Middle frontal gyrus (tissue), 1 donor: ENCODE data around the gene PBRM1.

Experiments used
- DNase-seq: peaks from one replicate; pipeline ENCODE4 v3.0.0-alpha.2; 2015; ENCODE audit warnings: low spot score; ENCODE audit errors: extremely low spot score

The PBRM1 gene

DNA sequence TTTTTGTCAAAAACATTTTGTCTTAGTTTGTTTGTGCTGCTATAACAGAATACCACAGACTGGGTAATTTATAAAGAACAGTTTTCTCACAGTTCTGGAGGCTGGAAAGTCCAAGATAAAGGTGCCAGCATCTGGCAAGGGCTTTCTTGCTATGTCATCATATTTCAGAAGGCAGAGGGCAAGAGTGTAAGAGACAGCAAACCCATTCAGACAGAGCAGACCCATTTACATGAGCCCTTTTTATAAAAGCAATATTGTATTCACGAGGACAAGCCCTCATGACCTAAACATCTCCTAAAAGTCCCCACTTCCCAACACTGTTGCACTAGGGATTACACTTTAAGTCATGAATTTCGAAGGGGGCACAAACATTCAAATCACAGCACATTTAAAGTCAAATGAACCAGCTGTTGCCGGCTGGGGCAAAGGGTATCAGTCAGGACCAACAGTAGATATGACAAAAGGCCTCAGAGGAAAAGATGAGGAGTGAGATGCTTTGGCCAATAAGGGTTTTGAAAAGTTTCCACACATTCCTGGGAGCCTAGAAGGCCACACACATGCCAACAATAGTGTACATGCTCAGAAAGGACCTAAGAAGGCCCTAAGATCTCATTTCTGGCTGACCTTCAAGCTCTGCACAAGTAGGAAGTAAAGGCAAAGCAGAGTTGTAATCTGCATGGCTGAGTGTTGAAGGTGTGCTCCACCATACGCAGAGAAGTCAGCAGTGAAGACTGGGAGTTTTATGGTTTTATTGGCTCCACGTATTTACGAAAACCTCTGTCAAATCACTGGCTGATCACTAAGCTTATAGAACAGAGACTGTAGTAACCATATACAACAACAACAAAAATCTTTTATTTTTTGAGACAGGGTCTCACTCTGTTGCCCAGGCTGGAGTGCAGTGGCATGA lies 111.4 kb downstream of the PBRM1 start:
- no peak for DNase-seq

DNA sequence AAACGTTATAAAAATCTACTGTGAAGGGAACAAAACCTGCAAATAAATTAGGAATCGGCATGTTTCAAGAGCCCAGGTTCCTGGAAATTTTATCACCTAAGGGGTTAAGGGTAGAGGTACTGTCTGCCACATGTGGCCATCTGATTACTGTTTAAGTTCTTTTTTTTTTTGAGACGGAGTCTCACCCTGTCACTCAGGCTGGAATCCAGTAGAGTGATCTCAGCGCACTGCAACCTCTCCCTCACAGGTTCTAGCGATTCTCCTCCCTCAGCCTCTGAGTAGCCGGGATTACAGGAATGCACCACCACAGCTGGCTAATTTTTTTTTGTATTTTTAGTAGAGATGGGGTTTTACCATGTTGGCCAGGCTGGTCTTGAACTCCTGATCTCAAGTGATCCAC lies 113.5 kb downstream of the PBRM1 start:
- no peak for DNase-seq

- DNase-seq: no peak
Measured at GRCh38 chr3:52570076-52570475, 115.6 kb downstream of the PBRM1 start.

GRCh38 chr3:52568069-52568468 lies 117.6 kb downstream of the PBRM1 start:
- DNase-seq: no peak

DNA sequence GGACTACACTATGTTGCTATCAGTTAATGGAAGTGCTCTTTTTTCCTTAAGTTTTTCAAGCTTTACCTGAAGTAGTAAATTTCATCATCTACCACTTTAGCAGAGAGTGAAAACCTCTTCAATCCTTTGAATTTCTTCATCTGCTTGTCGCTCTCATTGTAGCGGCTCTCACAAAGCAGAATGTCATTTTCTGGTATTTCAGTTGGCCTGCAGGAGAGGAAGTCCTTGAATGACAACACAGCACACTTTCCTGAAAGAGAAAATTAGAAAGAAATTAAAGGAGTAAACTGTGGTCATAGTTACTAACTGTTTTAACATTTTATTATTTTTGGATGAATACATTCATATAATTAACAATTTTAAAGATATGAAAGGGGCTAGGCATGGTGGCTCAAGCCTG lies 121.7 kb downstream of the PBRM1 start:
- no peak for DNase-seq

- DNase-seq: no peak
Measured at GRCh38 chr3:52561028-52561747, 124.5 kb downstream of the PBRM1 start.

GRCh38 chr3:52558436-52558835 lies 127.3 kb downstream of the PBRM1 start:
- DNase-seq: no peak

DNA sequence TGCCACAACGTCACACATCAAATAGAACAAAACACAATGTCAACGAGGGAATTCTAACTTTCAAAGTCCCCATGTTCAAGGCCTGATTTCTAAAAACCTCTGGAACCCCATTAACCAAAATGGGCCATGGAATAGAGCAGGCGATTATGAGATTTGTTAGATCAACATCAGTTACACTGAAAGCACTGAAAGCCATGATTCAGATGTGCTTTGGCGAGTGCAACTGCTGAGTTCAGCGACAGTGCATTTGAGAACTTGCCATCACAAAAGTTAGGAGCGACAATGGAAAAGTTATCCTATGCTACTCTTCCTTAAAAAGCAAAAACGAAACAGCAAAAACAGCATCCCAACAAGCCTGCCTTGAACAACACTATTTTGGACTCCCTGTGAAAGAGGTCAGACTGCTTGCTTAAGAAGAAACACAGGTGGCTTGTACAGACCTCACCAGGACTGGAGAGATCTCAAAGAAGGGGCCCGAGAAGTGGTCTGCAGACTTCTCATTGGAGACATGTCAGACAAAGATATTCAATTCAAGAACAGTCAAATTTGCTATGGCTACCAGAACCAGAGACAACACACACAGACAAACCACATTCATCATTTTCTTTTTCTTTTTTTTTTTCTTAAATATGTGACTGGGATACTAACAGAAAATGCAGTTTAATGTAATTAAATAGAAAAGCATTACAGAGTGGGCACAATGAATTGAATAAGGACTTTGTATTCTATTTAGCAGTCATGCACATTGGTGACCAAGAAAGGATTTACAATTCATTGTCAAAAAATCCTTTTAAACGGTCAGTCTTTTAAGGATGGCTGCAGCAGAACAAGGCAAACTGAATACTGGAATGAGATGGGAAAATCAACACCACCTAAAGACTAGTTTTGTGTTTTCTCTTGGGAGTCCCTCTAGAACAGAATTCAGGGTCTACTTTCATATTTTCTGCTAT lies 128.4 kb downstream of the PBRM1 start:
- DNase-seq: no peak

DNA sequence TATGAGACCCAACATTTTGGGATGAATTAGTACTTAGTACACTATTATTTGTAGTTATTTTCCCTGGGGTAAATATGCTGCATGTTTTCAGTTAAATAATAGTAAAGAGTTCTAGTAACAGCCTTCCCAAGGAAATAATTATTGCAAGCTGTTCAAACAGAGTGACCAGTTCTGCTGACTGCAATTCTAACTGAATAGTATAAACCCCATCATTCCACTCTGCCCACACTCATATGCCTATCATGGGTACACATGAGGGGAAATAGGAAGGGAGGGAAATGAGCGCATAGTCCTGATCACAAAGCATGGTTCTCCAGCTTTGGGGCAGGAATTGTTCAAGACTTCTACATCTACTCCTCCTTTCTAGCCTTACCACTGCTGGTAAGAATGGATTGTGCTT lies 130.7 kb downstream of the PBRM1 start:
- DNase-seq: no peak

DNA sequence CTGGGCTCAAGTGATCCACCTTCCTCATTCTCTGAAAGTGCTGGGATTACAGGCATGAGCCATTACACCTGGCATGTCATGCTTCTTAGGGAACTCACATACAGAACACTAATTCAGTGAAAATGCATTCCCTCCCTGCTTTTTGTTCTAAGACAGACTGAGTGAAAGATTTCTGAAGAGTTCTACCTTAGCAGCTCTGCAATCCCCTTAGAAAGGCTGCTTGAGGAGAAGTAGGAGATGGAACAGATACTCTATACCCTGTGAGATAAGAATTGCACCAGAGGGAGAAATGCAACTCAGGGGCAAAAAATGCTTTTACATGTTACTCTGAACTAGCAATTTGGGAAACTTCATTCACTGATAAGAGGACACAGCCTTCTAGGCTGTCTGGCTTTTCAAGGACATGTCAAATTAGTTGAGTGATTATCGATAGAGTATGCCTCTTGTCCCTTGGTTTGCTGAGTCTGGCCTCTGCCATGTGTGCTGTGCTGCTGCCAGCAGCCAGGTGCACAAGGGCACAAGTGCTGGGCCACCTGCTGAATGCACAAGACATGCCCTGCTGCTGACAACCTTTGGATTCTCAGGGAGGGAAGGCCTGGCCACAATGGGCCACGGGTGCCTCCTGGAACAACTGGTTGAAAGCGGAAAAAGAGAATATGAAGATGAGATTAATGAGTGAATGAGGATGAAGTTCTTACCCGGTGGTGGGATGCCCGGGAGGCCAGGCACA lies 131.5 kb downstream of the PBRM1 start:
- DNase-seq: no peak

DNA sequence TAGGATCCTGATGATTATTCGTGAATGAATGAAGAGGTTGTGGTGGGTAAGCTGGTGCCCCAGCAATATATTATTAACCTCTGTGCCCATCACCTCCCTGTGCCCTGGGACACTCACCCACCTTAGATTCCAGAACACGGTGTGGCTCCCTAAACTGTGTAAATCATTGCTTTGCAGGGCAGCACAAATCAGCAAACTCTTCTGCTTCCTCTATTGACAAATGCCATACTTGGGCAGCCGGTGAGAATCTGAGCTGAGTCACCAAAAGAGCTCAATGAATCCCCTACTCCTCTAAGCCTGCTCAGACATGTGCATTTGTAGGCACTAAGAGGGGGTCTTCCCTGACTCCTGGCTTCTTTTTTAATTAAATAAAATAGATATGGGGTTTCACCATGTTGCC lies 133.6 kb downstream of the PBRM1 start:
- no peak for DNase-seq

- no peak for DNase-seq
Measured at GRCh38 chr3:52551118-52551517, 134.6 kb downstream of the PBRM1 start.

- DNase-seq: no peak
Measured at GRCh38 chr3:52547143-52547542, 138.6 kb downstream of the PBRM1 start.

DNA sequence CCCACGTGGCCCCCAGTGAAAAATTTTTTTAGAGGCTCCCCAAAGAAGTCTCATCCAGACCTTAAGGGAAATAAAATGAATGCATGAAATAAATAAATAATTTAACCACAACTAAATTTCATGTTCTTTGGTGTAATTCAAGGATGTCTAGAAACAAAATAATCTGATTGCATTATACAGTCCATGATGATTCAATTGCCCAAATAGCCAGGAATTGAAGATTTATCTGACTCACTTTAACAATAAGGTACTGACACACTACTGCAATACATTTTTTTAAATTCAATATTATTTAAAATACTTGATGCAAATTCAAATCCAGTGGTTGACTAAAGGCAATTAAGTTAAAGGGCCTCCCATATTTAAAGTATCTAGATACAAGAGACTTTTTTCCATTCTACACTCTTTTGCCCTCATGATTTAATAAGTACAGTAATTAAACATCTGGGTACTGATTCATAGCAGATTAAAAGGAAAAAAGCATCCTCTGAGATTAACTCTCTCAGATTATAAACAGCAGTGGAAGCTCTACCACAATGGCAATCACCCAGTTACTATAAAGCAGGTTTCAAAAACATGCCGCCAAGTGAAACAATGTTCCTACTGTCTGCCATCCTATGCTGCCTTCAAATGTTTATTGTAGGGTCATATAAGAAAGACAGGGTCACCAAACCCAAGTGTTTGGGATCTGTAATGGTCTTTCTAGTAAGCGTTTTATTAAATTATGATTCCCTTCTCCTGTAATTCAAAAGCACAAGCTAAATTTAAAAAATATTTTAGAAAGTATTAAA lies 139.4 kb downstream of the PBRM1 start:
- DNase-seq: no peak

DNA sequence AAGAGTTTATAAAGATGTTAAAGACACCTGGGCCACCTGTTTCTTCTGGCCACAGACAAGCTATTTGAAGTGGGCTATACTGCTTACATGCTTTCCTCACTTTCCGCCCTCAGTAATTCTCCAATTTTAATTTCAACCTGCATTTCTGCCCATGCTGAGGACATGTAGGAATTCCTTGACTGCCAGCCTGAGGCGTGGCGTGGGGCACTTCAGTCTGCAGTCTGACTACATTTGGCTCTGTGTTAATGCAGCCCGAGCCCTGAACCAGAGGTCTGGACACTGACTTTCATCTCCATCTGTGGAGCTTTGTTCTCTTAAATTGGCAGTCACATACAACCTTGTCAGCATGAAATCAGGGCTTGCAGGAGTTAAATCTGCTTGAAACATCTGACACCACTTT lies 140.8 kb downstream of the PBRM1 start:
- no peak for DNase-seq

DNA sequence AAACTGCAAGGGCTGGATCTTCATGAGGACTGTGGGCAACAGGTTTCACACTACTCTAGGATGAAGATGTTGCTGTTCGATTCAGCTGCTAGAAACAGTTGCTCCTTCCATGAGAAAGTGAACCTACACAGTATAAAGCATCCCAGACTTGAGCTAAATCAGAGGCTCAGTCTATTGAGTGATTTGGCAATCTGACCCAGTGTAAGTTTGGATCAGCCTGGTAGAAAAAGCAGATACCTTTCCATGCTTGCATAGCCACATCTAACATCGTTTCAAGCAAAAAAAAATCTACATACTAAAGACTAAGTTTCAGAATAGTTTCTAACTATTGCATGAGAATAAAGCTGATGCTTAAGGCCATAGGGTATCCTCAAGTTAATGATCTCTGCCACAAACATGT lies 144.7 kb downstream of the PBRM1 start:
- DNase-seq: no peak

DNA sequence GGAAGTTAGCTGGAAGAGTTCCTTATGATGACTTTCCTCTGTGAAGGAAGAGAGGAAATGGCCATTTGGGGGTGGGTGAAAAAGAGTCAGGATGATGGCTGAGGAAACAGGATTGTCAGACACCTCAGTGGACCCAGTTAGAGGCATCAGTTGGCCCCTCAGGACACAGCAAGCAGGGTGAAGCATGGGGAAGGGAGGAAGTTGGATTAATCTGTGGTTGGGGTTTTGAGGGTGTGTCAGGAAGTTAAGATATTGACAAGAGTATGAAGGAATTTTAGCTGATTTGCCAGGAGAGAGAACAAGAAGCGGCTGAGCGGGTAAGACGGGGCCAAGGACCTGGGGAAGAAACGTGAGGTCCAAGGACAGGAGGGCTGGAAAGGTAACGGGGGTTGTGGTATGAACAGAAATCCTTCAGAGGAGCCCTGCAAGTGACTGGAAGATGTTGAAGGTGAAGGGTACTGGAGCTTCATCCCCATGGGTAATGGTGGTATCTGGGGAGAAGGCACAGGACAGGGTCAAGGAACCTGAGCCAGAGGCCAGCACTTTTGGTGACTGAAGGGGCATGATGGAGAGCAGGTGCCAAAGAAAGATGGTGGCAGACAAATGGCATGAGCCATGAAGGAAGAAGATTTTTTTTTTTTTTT lies 146.6 kb downstream of the PBRM1 start:
- no peak for DNase-seq

- no peak for DNase-seq
Measured at GRCh38 chr3:52537726-52538421, 147.8 kb downstream of the PBRM1 start.

DNA sequence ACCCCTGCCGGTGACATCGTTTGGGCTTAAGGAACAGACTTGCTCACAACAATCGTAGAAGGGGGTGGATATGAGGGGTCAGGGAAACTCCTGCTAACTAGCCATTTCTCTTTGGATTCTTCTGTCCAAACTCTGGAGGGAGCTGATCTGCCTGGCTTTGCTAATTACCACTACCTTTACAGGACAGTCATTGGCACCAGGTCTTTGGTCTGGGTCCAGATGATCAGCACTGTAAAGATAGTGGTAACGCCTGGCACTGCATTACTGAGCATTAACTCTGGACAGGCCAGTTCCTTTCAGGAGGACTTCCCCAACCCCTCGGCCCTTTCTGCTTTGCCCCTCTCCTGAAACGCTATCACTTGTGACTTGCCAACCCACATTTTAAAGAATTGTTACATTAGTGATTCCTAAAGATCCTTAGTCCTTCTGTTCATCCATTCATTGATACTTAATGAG lies 148.5 kb downstream of the PBRM1 start:
- DNase-seq: no peak
